AG04450 (cell line): Measurements from ENCODE around the gene ZNF813. TPM values are rescaled to one million over a fixed set of nuclear protein-coding genes. Genes with fewer than 3 reads are reported as not detected.
"Not testable (repeated sequence)": the region's sequence is repeated elsewhere in the genome, so short reads cannot be mapped to it uniquely, and the experiment has no call there.

Experiments used
- CTCF ChIA-PET: fragments of 300-600, 350-600 bp; formaldehyde crosslinking; extraction: SDS; loops from one replicate; lab custom pipeline; 2022; ENCODE audit warnings: antibody characterized with exemption, inconsistent platforms; lab: Charles Lee
- POLR2A ChIA-PET: fragments of 350-600 bp; formaldehyde crosslinking; extraction: SDS; loops from one replicate; lab custom pipeline; 2021; ENCODE audit warnings: antibody characterized with exemption, inconsistent platforms; lab: Yijun Ruan, JAX
- DNase-seq: peaks from one replicate; pipeline ENCODE4 v3.0.0-alpha.2; 2011; ENCODE audit warnings: low read depth, low spot score
- H3K27ac ChIP-seq: one replicate; pipeline ENCODE4 v1.5.1; 2012; ENCODE audit warnings: low read depth, low read length, control low read depth
- H3K27me3 ChIP-seq: one replicate; pipeline ENCODE4 v1.6.0; 2012; ENCODE audit warnings: low read length; ENCODE audit not compliant: control insufficient read depth, insufficient read depth
- H3K4me3 ChIP-seq: 2 replicates; pipeline ENCODE4 v1.5.1; 2011; ENCODE audit warnings: mild to moderate bottlenecking, low read depth, low read length, control low read depth
- H3K9me3 ChIP-seq: 2 replicates; pipeline ENCODE4 v1.5.1; 2012; ENCODE audit warnings: low read length; ENCODE audit not compliant: control insufficient read depth, insufficient read depth
- polyA plus RNA-seq: library from polyadenylated mRNA; depleted of rRNA; stranded (reverse); fragments of >200 nt; gene quantifications from 2 replicates; pipeline ENCODE4 v1.2.3, GENCODE V29; 2011
- TF ChIP-seq, protein P1 (sequence below): IDR thresholded peaks from 2 replicates; pipeline ENCODE4 v1.5.1; 2011; ENCODE audit warnings: low read depth, low read length, control low read depth, inconsistent platforms

Gene ZNF813
- polyA plus RNA-seq, 1 experiment: 2.1 TPM

- Histone ChIP-seq H3K27ac (no peak overlapping the region), H3K27me3 (no peaks in the 10 kb centered on the region), H3K4me3 (no peak overlapping the region), H3K9me3 (peaks cover 34% of the 10 kb centered on the region)
- TF ChIP-seq, protein P1, sequence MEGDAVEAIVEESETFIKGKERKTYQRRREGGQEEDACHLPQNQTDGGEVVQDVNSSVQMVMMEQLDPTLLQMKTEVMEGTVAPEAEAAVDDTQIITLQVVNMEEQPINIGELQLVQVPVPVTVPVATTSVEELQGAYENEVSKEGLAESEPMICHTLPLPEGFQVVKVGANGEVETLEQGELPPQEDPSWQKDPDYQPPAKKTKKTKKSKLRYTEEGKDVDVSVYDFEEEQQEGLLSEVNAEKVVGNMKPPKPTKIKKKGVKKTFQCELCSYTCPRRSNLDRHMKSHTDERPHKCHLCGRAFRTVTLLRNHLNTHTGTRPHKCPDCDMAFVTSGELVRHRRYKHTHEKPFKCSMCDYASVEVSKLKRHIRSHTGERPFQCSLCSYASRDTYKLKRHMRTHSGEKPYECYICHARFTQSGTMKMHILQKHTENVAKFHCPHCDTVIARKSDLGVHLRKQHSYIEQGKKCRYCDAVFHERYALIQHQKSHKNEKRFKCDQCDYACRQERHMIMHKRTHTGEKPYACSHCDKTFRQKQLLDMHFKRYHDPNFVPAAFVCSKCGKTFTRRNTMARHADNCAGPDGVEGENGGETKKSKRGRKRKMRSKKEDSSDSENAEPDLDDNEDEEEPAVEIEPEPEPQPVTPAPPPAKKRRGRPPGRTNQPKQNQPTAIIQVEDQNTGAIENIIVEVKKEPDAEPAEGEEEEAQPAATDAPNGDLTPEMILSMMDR: no peak
- DNase-seq: no peak
- POLR2A ChIA-PET: no interaction called here
- CTCF ChIA-PET: interaction anchor here (0.8 kb wide), 1 partner anchor 266 kb away, joined by 3 read pairs; no protein-coding TSS in a partner anchor
These were observed 5.7 kb upstream of the ZNF813 start for GRCh38 chr19:53461866-53462265.

- CTCF ChIA-PET: no interaction called here
- Histone ChIP-seq H3K9me3 (peaks cover 32% of the 10 kb centered on the region), H3K27ac (no peak overlapping the region), H3K27me3 (no peaks in the 10 kb centered on the region), H3K4me3 (no peak overlapping the region)
- POLR2A ChIA-PET: interaction anchor here (0.6 kb wide), 1 partner anchor 1165 kb away, joined by 4 read pairs; no protein-coding TSS in a partner anchor
- TF ChIP-seq, protein P1: no peak
- no peak for DNase-seq
These were observed 4.7 kb upstream of the ZNF813 start for GRCh38 chr19:53462861-53463260.

- CTCF ChIA-PET: no interaction called here
- TF ChIP-seq, protein P1: no peak
- Histone ChIP-seq H3K9me3 (peaks cover 32% of the 10 kb centered on the region), H3K4me3 (no peak overlapping the region), H3K27ac (no peak overlapping the region), H3K27me3 (no peaks in the 10 kb centered on the region)
- POLR2A ChIA-PET: interaction anchor here (0.6 kb wide), 1 partner anchor 1165 kb away, joined by 4 read pairs; no protein-coding TSS in a partner anchor
- DNase-seq: no peak
These were observed 4.3 kb upstream of the ZNF813 start for GRCh38 chr19:53463263-53463662.

GRCh38 chr19:53466726-53467484 lies 628 bp upstream of the ZNF813 start:
- CTCF ChIA-PET: no interaction called here
- TF ChIP-seq, protein P1: no peak
- DNase-seq: no peak
- H3K9me3 ChIP-seq: peaks cover 15% of the 10 kb centered on the region
- POLR2A ChIA-PET: no interaction called here
- H3K27ac ChIP-seq: no peak overlapping the region
- no peaks in the 10 kb centered on the region for H3K27me3 ChIP-seq
- peak overlapping the region; percentile 81 for H3K4me3 ChIP-seq

- H3K27me3 ChIP-seq, CTCF ChIA-PET, H3K27ac ChIP-seq, H3K9me3 ChIP-seq, POLR2A ChIA-PET, DNase-seq: not testable (repeated sequence)
- H3K4me3 ChIP-seq: peak overlapping the region; percentile 81
These were observed 1.1 kb downstream of the ZNF813 start for GRCh38 chr19:53468628-53469027.
